Activated naive CD8-positive, alpha-beta T cell treated with anti-CD3 and anti-CD28 coated beads, Interleukin-2, amount 50 U/mL, for 16 hours (primary cell): Measurements from ENCODE around the gene KDM8.

Experiments
- DNase-seq: peaks from one replicate; pipeline ENCODE4 v3.0.0-alpha.2; 2020; ENCODE audit warnings: low read depth, low spot score

Gene KDM8

GRCh38 chr16:27203507-27204311 is at the start of gene KDM8:
Gene KDM8, plus strand, starts transcription at chr16:27203526. Its CDS starts 6,598 bp downstream, at chr16:27210124.
- peak; percentile 98 for DNase-seq

GRCh38 chr16:27154705-27155521 is 48.4 kb upstream of the KDM8 start:
- peak; percentile 43 for DNase-seq

DNA sequence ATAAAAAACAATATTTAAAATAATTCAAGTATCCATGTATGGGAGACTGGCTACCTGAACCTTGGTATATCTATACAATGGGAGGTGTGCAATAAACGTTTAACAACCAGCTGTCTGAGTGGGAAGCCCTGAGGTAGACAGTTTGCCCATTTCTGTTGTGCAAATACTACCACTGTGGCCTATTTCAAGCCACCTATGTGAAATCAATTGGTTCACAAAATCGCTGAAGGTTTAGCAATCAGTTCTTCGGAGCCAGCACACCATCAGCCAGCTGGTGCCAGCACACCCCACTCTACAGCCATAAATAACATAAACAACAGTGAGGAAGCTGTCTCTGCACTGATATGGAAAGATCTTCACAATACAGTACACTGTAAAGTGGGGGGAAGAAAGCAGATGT is 46.7 kb upstream of the KDM8 start:
- DNase-seq: no peak

GRCh38 chr16:27161398-27161797 is 41.9 kb upstream of the KDM8 start:
- no peak for DNase-seq

GRCh38 chr16:27164352-27164751 is 39.0 kb upstream of the KDM8 start:
- DNase-seq: no peak

- DNase-seq: no peak
Measured at GRCh38 chr16:27165576-27165975, 37.8 kb upstream of the KDM8 start.

DNA sequence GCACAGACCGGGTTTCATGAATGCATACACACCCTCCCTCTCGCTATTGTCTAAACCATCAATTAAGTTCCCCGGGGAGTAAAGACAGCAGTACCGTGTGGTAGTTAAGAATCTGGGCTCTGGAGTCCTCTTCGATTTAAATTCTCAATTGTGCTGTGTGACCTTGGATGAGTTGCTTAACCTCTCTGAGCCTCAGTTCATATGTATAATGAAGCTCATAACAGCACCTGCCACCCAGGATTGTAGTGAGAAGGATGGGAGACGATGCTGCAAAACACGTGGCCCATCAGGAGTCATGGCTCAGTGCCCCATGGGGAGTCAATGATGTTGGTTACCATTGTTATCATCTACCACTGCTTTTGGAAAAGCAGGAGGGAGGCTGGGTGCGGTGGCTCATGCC is 34.5 kb upstream of the KDM8 start:
- DNase-seq: no peak

DNA sequence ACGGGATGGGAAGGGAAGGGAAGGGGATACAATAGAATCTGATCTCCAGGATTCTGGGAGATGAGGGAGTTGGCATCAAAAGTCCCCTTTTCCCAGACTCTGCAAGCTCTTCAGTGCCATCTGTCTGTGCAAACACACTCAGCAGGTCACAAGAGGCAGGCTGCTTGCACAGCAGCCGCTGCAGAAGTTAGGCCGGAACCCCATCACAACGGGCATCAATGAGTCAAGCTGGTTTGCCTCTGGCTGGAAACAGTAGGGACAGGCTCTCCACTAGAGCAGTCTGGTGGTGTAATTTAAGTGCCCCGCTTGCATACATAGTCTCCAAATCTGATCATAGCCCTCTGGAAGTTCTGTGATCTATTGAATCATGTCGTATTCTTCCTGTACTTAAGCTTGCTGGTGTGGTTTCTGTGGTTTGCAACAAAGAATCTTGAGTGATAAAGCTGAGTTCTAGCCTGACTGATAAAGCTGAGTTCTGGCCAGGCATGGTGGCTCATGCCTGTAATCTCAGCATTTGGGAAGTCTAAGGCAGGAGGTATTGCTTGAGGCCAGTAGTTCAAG is 33.7 kb upstream of the KDM8 start:
- peak; percentile 20 for DNase-seq

- no peak for DNase-seq
Measured at GRCh38 chr16:27171584-27171983, 31.7 kb upstream of the KDM8 start.

GRCh38 chr16:27174007-27174406 is 29.3 kb upstream of the KDM8 start:
- DNase-seq: no peak

DNA sequence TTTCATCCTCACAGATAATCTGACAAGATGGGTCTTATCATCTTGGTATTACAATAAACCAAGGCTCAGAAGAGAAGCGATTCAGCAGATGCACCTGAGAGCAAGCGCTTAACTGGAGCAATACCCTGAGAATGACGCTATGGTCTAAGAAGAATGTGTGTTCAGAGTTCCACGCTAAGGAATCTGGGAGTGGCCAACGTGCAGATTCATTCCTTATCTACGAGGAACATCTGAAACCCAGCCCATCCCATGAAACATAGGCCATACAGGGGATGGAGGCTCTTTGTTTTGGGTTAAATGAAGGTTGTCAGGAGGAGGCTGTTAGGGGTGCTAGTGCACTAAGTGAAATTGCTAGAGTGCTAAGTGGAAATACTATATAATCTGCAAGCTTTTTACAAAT is 28.5 kb upstream of the KDM8 start:
- DNase-seq: no peak

GRCh38 chr16:27175888-27176287 is 27.4 kb upstream of the KDM8 start:
- no peak for DNase-seq

DNA sequence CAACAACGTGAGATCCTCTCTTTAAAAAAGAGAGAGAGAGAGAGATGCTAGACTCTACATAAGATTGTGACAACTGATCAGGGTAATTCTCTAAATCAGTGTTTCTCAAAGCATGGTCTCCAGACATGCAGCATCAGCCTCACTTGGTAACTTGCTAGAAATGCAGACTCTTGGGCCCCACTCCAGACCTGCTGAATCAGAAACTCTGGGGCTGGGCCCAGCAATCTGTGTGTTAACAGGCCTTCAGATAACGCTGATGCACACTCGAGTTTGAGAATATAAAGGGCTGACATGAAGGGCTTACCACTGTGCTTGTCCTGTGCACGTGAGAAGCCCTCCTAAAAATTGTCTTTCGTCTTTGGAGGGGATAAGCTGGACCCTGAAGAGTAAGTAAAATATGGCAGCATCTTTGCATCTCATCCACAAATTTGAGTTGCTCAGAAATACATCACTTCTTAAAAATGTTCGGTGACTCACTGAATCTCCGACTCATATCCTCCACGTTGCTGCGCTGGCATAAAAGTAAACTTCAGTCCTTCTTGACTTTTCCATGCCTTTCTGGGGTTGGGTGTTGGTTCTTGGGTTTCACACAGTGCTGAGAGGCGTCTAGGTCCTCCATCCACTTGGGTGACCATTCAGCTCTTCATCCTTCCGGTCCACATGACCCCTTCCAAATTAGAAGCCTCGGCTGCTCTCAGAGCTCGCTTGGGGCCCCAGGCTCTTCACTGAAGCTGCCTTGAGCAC is 26.1 kb upstream of the KDM8 start:
- no peak for DNase-seq

- peak; percentile 64 for DNase-seq
Measured at GRCh38 chr16:27179500-27180072, 23.7 kb upstream of the KDM8 start.

- no peak for DNase-seq
Measured at GRCh38 chr16:27181019-27181790, 22.1 kb upstream of the KDM8 start.

DNA sequence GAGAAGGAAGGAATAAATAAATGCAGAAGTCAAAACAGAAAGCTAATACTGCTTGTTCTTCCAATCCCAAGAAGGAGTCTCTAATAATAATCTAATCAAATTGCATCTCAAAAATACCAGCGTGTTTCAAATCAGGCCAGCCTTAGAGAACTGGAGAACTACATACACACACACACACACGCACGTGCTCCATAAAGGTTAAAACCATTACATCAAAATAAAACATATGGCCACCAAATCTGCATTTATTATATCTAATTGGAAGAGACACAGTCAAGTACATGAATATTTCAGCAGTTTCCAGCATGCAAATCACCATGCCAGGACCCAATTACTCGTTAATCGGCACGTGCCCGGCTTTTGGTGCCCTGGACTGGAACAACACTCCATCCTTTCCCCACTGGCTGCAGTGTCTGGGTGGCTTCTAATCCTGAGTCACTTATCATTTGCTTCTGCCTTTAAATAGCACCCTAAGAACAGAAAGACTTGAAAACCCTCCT is 20.4 kb upstream of the KDM8 start:
- DNase-seq: no peak

GRCh38 chr16:27185776-27186130 is 17.6 kb upstream of the KDM8 start:
- DNase-seq: no peak

- no peak for DNase-seq
Measured at GRCh38 chr16:27188633-27189032, 14.7 kb upstream of the KDM8 start.

- no peak for DNase-seq
Measured at GRCh38 chr16:27189335-27189972, 13.9 kb upstream of the KDM8 start.

DNA sequence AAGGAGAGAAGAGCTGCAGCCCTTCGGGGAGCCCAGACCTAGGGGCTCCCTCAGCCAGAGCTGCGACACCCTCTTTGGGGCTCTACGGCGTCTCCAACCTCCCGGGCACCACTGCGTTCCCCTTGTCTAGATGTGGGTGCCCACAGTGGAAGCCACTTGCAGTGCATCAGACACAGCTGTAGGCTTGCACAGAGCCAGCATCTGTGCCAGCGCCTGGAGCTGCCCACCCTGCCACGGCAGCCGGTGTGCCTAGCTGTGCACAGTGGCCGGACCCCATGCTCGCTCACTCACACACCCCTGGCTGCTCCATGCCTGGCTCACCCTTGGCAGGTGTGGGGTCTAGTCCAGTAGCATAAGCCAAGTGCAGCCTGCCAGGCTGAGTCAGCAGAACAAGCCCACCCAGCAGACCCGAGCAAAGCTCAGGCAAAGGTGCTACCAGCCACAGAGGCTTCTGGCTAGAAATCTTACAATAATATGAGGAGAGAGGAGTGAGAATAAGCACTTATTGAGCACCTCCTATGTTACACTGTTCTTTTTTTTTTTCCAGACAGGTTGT is 12.9 kb upstream of the KDM8 start:
- no peak for DNase-seq
